NCI-H2171 (cell line): Measurements from ENCODE around the gene PLPP4.
"Not testable (repeated sequence)": the region's sequence is repeated elsewhere in the genome, so short reads cannot be mapped to it uniquely, and the experiment has no call there.

Experiments used
- DNase-seq: peaks from one replicate; lab custom pipeline; 2025; lab: John Stamatoyannopoulos, UW

PLPP4 gene

GRCh38 chr10:120490288-120490687 is 33.3 kb downstream of the PLPP4 start:
- no peak for DNase-seq

GRCh38 chr10:120492346-120492745 is 35.3 kb downstream of the PLPP4 start:
- DNase-seq: no peak

DNA sequence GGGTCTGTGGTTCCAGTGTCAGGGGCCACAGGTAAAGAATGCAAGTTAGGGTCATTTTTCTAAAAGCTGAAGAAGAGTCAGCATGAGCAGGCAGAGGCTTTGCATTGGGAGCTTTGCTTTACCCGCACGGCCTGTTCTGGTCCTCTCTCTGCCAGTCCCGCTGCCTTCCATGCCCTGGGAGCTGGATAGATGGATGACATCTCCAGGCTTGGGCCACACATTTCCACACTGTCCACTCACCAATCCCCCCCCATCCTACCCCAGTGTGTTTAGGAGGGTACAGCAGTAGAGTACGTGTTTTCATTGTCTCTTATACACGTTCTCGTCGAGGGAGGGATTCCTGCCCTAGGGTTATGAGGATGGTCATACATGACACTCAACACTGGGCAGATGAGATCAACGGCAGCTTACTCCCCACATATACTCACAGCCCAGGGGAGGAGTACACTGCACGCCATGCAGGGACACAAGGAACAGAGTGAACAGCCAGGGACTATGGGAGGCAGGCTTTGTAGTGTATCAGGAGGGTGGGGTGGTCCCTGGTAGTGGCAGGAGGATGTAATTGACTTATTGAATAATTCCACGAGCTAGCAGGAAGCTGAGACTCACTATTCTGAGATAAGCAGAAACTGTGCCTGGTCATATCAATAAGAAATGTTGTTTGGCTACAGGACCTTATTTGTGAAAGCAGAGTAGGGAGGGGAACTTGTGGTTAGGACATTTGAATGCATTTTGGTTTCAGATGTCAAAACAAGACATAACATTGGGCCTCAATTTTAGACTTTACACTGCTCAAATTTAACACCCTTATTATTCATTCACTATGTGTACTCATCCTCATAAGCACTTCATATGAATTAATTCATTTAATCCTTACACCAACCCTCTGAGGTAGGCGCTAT is 36.6 kb downstream of the PLPP4 start:
- no peak for DNase-seq

GRCh38 chr10:120494313-120494710 is 37.3 kb downstream of the PLPP4 start:
- no peak for DNase-seq

GRCh38 chr10:120495226-120496009 is 38.4 kb downstream of the PLPP4 start:
- no peak for DNase-seq

- DNase-seq: no peak
Measured at GRCh38 chr10:120499883-120500282, 42.9 kb downstream of the PLPP4 start.

DNA sequence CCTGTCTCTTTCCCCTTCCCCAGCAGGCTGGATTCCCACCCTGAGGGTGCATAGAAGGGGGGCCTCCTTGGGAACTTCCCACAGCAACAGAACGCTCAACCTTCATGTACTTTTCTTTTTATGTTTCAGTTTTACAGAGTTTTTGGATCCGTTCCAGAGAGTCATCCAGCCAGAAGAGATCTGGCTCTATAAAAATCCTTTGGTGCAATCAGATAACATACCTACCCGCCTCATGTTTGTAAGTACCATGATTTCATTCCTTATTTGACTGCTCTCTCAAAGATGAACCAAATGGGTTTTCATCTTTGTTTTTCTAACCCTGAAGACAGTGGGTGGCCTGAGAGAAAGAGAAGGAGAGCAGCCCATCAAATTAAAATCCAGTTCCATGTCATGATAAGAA is 46.7 kb downstream of the PLPP4 start:
- peak; percentile 16 for DNase-seq

- not testable (repeated sequence) for DNase-seq
Measured at GRCh38 chr10:120504227-120504626, 47.2 kb downstream of the PLPP4 start.

DNA sequence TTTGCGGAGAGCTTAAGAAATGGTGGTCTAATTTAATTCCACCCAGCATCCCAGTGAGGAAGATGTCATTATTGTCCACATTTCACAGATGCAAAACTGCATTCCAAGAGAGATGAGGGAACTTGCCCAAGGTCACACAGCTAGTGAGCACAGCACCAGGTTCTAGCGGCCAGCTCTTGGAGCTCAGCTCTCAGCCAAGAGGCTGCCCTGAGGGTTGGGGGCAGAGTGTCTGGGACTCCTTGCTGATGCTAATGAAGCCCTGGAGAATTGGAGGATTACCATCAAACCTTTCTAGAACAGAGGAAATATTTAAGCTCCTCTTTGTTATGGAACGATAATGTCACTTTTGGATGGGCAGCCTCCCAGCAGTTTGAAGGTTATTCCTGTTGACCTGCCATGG is 48.0 kb downstream of the PLPP4 start:
- no peak for DNase-seq

DNA sequence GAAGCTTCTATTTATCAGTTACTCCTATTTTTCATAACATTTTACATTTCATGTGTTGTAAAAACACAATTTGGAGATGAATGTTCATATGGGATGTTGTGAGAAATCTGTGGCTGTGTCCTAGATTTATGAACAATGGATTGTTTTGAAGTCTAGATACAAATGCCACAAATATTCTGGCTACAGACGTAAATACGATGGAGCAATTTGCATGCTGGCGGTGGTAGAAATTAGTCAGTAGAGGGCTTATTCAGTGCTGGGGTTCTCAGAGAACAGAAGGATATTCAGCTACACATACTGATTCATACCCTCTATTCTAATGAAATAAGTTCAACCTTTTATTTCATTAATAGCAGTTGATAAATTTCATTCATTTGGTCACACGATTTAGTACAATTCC is 48.8 kb downstream of the PLPP4 start:
- no peak for DNase-seq

DNA sequence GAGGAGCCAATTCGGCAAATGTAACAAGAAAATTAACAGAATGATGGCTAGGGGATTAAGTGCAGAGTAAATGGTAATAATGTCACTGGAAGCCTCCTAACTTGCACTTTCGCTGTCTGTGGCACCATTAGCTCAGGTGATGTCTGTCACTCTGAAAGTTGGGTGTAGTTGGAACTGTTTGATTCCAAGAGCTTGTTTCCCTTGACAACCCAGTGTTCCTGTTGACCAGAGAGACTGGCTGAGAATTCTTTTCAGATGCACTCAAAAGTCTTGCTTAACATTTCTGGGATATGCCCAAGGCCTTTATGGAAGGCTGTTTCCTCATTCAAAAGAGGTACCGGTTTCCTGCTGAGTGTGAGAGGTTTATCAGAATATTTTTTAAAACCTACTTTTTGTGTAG is 49.6 kb downstream of the PLPP4 start:
- DNase-seq: no peak

- DNase-seq: no peak
Measured at GRCh38 chr10:120507175-120507574, 50.1 kb downstream of the PLPP4 start.

- no peak for DNase-seq
Measured at GRCh38 chr10:120507651-120508050, 50.6 kb downstream of the PLPP4 start.

- no peak for DNase-seq
Measured at GRCh38 chr10:120508393-120508792, 51.4 kb downstream of the PLPP4 start.

GRCh38 chr10:120508966-120509365 is 51.9 kb downstream of the PLPP4 start:
- no peak for DNase-seq

DNA sequence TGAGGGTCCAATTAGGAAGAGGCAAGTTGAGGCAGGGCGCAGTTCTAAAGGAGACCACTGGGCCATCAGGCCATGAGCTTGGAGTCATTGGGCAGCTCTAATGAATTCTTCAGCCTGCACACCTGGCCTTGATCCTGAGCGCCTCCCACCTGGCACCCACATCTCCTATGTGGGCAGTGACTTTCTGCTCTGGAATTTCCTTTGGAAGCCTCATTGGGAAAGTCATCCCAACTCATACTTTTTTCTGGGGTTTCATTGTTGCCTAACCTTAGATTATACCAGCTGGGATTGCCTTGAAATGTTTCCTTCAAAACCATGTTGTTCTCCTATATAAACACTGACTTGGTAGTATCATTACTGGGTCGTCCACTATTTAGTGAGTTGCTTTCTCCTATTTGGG is 54.1 kb downstream of the PLPP4 start:
- DNase-seq: no peak

DNA sequence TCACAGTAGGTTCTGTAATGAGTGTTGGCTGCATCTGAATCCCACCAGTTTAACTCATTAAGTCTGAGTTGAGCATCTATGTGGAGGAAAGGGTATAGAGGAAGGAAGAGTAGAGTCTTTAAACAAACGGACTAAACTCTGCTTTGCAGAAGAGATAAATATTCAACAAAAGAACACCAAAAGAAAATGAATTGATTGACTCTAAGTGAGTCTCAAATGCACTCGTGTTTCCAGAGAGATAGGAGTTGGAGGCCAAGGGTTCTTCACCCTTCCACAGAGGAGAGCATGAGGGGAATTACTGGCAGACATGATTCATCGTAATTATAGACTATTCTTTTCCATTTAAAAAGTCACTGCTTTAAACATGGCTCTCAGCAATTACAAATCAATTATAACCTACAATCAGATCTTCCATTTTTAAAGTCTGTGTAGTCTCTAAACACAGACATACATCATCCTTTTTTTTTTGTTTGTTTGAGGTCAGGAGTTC is 56.3 kb downstream of the PLPP4 start:
- no peak for DNase-seq

- no peak for DNase-seq
Measured at GRCh38 chr10:120514035-120514620, 57.1 kb downstream of the PLPP4 start.

GRCh38 chr10:120514959-120515358 is 57.9 kb downstream of the PLPP4 start:
- no peak for DNase-seq

DNA sequence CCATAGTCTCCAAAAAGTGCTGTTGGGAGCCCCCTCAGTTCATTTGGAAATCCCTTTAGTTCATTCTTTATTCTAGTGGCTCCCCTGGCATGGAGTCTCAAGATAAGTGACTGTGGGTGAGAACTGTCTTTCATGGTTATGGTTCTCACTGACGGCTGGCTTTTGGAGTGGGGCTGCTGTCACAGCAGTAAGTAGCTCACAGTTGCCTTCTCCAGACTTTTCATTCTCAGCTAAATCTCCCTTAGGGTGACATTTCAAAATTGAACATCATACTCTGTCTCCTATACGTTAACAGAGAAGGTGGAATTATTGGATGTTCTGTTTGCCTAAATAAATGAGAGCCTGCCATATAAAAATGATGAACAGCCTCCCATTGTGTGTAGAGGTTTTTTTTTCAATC is 58.7 kb downstream of the PLPP4 start:
- no peak for DNase-seq

DNA sequence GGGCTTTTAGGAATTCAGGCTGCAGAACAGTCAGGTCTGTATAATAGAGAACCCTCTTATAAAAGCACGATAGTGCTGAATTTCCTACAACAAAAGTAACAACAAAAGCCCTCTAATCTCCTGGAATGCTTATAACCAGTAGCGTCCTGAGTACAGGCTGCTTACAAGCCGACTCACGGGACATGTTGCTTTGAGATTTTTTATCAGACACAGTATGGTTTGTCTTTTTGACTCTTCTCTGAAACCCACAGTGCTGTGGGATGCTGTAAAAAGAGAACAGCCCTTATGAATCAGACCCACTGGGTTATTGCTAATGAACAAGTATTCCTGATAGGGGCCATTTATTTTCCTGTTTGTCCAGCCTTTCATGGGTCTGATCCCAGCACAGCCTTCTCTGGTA is 59.4 kb downstream of the PLPP4 start:
- no peak for DNase-seq

DNA sequence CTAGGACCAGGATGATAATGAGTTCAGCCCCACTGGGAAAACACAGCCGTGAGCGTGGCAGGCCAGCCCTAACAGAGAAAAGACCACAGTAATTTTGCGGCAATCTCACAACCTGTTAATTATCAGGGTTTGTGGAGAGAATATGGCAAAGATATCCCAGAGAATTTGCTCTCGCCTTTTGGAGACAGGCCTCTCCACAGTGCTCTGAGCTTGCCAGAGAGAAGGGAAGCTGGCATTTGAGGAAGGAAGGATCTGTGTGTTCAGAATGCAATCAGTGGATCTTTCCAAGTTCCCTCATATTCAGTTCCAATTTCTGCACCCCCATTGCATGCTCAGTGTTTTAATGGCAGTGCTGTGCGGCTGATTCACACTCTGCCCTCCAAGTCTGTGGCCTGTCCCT is 60.2 kb downstream of the PLPP4 start:
- DNase-seq: no peak
